Nephron (organoid): ENCODE results near the gene UNC5C.
A peak's percentile ranks its signal among the peaks of the same experiment; 100 is the strongest.

Source experiments
- H3K27ac Mint-ChIP-seq, 3 experiments: 2 replicates each; pipeline ENCODE4 v1.8.0; 2020; ENCODE audit warnings: mixed read lengths in 3 of 3, mild to moderate bottlenecking in 2 of 3, moderate library complexity in 1 of 3
- H3K27me3 Mint-ChIP-seq: 2 replicates; pipeline ENCODE4 v1.8.0; 2021; ENCODE audit warnings: low read depth, mild to moderate bottlenecking, moderate library complexity, mixed read lengths
- H3K36me3 Mint-ChIP-seq: 2 replicates; pipeline ENCODE4 v1.8.0; 2020; ENCODE audit warnings: low read depth, mixed read lengths
- H3K4me1 Mint-ChIP-seq: 2 replicates; pipeline ENCODE4 v1.8.0; 2020; ENCODE audit warnings: mixed read lengths
- H3K4me3 Mint-ChIP-seq, 3 experiments: 2 replicates each; pipeline ENCODE4 v1.8.0; 2020; ENCODE audit warnings: mild to moderate bottlenecking in 3 of 3, mixed read lengths in 3 of 3, moderate library complexity in 2 of 3
- H3K9me3 Mint-ChIP-seq: 2 replicates; pipeline ENCODE4 v1.8.0; 2020; ENCODE audit warnings: mixed read lengths
- TF ChIP-seq, protein P1 (sequence below), 3 experiments: fragments of 200-600 bp; sonication (generic); IDR thresholded peaks; one replicate each; pipeline ENCODE4 v1.5.0; 2021; ENCODE audit warnings: antibody characterized with exemption in 3 of 3; ENCODE audit not compliant: unreplicated experiment in 3 of 3

UNC5C gene

DNA sequence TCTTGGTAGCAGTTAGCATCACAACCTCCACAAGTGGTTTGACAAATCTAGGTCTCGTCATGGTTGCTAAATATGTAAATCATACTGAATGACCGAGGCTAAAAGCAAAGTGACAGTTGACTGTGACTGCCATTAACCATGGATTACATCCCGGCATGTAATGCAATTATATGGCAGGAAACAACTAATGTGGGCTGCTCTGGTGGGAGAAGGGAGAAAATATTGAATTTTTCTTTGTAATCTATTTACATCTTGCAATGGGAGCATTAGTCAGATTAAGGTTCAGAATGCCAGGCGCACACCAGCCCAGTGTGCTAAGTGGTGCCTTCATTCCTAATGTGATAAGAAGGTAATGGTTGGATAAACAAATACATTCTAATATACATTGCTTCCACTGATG, 35.8 kb downstream of the UNC5C start:
- TF ChIP-seq, protein P1, sequence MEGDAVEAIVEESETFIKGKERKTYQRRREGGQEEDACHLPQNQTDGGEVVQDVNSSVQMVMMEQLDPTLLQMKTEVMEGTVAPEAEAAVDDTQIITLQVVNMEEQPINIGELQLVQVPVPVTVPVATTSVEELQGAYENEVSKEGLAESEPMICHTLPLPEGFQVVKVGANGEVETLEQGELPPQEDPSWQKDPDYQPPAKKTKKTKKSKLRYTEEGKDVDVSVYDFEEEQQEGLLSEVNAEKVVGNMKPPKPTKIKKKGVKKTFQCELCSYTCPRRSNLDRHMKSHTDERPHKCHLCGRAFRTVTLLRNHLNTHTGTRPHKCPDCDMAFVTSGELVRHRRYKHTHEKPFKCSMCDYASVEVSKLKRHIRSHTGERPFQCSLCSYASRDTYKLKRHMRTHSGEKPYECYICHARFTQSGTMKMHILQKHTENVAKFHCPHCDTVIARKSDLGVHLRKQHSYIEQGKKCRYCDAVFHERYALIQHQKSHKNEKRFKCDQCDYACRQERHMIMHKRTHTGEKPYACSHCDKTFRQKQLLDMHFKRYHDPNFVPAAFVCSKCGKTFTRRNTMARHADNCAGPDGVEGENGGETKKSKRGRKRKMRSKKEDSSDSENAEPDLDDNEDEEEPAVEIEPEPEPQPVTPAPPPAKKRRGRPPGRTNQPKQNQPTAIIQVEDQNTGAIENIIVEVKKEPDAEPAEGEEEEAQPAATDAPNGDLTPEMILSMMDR (IDR thresholded peaks at IDR 0.05; ENCODE audit: unreplicated experiment in 3 of 3): no peak
- Mint-ChIP-seq H3K9me3 (no peaks in the 10 kb centered on the region), H3K27me3 (no peaks in the 10 kb centered on the region), H3K4me3 (no peak overlapping the region), H3K27ac (no peak overlapping the region), H3K36me3 (peaks cover 5% of the 10 kb centered on the region), H3K4me1 (peaks cover 8% of the 10 kb centered on the region)

DNA sequence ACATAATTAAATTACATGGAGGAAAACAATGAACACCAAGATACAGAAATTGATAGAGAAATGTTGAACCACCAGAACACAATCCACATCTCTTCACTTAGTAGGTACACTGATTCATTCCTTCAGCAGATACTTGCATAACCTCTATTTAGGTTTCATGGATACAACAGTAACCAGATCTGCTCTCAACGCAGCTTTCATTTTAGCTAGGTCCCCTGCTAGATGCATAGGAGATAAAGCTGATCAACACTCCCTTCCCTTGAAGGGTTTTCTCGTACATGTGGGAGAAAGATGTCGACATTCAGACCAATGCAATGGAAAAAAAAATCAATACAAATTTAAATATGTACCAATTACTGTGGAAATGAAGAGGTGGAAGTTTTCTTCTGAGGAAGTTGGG, 37.3 kb downstream of the UNC5C start:
- TF ChIP-seq, protein P1 (IDR thresholded peaks at IDR 0.05; ENCODE audit: unreplicated experiment in 3 of 3): no peak
- H3K36me3 Mint-ChIP-seq: peaks cover 5% of the 10 kb centered on the region
- H3K4me3 Mint-ChIP-seq: no peak overlapping the region
- no peaks in the 10 kb centered on the region for H3K27me3 Mint-ChIP-seq
- H3K27ac Mint-ChIP-seq: peak overlapping the region; percentile 9 to 32 (median 27)
- no peaks in the 10 kb centered on the region for H3K9me3 Mint-ChIP-seq
- peaks cover 4% of the 10 kb centered on the region for H3K4me1 Mint-ChIP-seq

DNA sequence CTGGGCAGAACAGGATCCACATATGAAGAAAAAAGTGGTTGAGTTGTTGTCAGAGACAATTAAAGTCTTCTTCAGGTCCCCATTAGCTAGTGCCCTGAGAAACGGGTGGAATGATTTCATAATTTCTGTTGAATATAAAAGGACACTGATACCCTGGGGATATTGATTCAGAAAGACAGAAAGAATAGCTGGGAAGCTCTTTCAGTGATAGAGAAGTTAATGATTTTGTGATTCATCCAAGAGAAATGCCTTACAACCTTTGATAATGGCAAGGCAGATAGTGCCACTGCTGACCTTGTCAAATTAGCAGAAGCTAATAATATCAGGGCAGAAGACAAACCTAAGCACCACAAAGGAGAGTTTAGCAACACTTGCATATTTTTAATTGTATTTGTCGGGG, 37.9 kb downstream of the UNC5C start:
- TF ChIP-seq, protein P1 (IDR thresholded peaks at IDR 0.05; ENCODE audit: unreplicated experiment in 3 of 3): no peak
- Mint-ChIP-seq H3K4me1 (peaks cover 4% of the 10 kb centered on the region), H3K27me3 (no peaks in the 10 kb centered on the region), H3K9me3 (no peaks in the 10 kb centered on the region), H3K27ac (peak overlapping the region; percentile 5 to 32 (median 9)), H3K4me3 (no peak overlapping the region), H3K36me3 (peaks cover 5% of the 10 kb centered on the region)

DNA sequence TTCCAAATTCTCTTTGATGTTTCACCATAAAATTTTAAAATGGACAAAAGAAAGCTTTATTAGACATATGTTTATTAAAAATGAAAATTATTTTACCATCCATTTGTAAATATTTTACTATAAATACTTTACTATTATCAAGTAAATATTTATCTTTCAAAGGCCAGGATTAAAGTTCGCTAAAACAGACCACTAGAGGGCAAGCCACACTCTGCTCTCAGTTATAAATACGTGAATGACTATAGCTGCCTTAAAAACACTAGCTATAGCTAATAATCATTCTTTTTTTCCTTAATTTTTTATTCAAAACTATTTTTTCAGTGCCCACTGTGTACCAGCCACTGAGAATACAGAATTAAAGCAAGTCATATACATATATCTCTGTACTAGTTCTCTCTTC, 38.6 kb downstream of the UNC5C start:
- Mint-ChIP-seq H3K9me3 (no peaks in the 10 kb centered on the region), H3K4me1 (peaks cover 10% of the 10 kb centered on the region), H3K27me3 (no peaks in the 10 kb centered on the region), H3K27ac (no peak overlapping the region), H3K36me3 (peaks cover 5% of the 10 kb centered on the region), H3K4me3 (no peak overlapping the region)
- TF ChIP-seq, protein P1 (IDR thresholded peaks at IDR 0.05; ENCODE audit: unreplicated experiment in 3 of 3): peak; percentile 63 to 79 (median 73)

DNA sequence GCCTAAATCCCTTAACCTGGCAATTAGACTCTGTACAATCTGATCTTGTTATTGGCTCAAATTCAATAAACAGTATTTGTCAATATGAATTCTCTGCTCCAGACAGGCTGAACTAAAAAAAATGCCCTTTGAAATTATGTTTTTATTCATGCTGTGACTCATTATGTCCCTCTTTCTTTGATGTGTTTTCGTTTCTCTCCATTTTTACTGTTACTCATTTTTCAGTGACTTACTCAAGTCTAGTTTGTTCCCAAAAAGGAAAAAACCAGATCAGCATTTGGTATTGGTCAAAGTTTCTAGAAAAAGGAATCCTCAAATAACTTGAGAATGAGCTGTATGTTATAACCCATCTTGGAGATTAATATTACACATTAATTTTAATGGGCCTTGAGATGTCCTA, 40.4 kb downstream of the UNC5C start:
- peaks cover 15% of the 10 kb centered on the region for H3K36me3 Mint-ChIP-seq
- no peaks in the 10 kb centered on the region for H3K27me3 Mint-ChIP-seq
- no peaks in the 10 kb centered on the region for H3K9me3 Mint-ChIP-seq
- no peak overlapping the region for H3K27ac Mint-ChIP-seq
- TF ChIP-seq, protein P1 (IDR thresholded peaks at IDR 0.05; ENCODE audit: unreplicated experiment in 3 of 3): no peak
- H3K4me1 Mint-ChIP-seq: peaks cover 13% of the 10 kb centered on the region
- H3K4me3 Mint-ChIP-seq: no peak overlapping the region

DNA sequence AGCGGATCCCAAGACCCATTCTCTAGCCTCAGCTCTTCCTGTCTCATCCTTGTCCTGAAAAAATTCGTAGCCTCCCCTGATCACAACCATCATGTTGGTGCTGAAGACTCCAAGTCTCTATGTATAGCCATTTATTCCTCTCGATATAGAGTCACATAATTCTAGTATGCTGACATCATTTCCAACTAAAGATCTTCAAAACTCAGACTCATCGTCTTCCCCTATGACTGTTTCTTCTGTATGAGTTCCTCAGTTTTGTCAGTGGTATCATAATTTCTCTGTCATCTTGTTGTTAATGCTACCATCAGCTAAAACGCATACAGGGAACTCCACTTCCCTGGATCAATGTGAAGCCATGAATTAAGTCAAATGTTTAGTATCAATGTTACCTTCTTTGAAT, 41.2 kb downstream of the UNC5C start:
- H3K9me3 Mint-ChIP-seq: no peaks in the 10 kb centered on the region
- H3K4me3 Mint-ChIP-seq: no peak overlapping the region
- no peaks in the 10 kb centered on the region for H3K27me3 Mint-ChIP-seq
- peaks cover 15% of the 10 kb centered on the region for H3K36me3 Mint-ChIP-seq
- H3K4me1 Mint-ChIP-seq: peaks cover 13% of the 10 kb centered on the region
- no peak overlapping the region for H3K27ac Mint-ChIP-seq
- TF ChIP-seq, protein P1 (IDR thresholded peaks at IDR 0.05; ENCODE audit: unreplicated experiment in 3 of 3): no peak
